VCaP (cell line): ENCODE measurements around the gene KCNQ2.
A peak's percentile ranks its signal among the peaks of the same experiment; 100 is the strongest.

Experiments used
- H3K27ac ChIP-seq: fragments of 450-650 bp; 2 replicates; pipeline ENCODE4 v1.5.1; 2017
- CTCF ChIP-seq: fragments of 450-650 bp; conservative IDR thresholded peaks from 2 replicates; pipeline ENCODE4 v1.5.1; 2017; ENCODE audit warnings: mild to moderate bottlenecking, moderate library complexity

KCNQ2 gene

GRCh38 chr20:63458170-63459069 is 14.0 kb downstream of the KCNQ2 start:
- no peak overlapping the region for H3K27ac ChIP-seq

GRCh38 chr20:63457737-63458136 is 14.7 kb downstream of the KCNQ2 start:
- no peak for TF ChIP-seq CTCF
- no peak overlapping the region for H3K27ac ChIP-seq

More at GRCh38 chr20:63458170-63459069, 14.0 kb downstream of the KCNQ2 start:
- no peak for TF ChIP-seq CTCF

GRCh38 chr20:63456429-63457284 is 15.8 kb downstream of the KCNQ2 start:
- TF ChIP-seq CTCF: no peak

GRCh38 chr20:63455568-63455859 is 16.9 kb downstream of the KCNQ2 start:
- no peak overlapping the region; the same call in 1 of the 2 replicates for H3K27ac ChIP-seq
- no peak for TF ChIP-seq CTCF

More at GRCh38 chr20:63456429-63457284, 15.8 kb downstream of the KCNQ2 start:
- no peak overlapping the region for H3K27ac ChIP-seq

GRCh38 chr20:63454731-63455567 is 17.5 kb downstream of the KCNQ2 start:
- peak overlapping the region; percentile 64 for H3K27ac ChIP-seq
- no peak for TF ChIP-seq CTCF

- H3K27ac ChIP-seq: peak overlapping the region; percentile 64; the same call in 1 of the 2 replicates
- no peak for TF ChIP-seq CTCF
Measured at GRCh38 chr20:63452821-63453523, 19.5 kb downstream of the KCNQ2 start.
